Hematopoietic multipotent progenitor cell treated with erythropoietin and hydrocortisone succinate and interleukin-3 and kit ligand, for 6 days (in vitro differentiated cells): Measurements from ENCODE around the gene POMC.
"Not testable (repeated sequence)": the region's sequence is repeated elsewhere in the genome, so short reads cannot be mapped to it uniquely, and the experiment has no call there.

Source experiments
- DNase-seq: peaks from one replicate; pipeline ENCODE4 v3.0.0-alpha.2; 2015

The POMC gene

DNA sequence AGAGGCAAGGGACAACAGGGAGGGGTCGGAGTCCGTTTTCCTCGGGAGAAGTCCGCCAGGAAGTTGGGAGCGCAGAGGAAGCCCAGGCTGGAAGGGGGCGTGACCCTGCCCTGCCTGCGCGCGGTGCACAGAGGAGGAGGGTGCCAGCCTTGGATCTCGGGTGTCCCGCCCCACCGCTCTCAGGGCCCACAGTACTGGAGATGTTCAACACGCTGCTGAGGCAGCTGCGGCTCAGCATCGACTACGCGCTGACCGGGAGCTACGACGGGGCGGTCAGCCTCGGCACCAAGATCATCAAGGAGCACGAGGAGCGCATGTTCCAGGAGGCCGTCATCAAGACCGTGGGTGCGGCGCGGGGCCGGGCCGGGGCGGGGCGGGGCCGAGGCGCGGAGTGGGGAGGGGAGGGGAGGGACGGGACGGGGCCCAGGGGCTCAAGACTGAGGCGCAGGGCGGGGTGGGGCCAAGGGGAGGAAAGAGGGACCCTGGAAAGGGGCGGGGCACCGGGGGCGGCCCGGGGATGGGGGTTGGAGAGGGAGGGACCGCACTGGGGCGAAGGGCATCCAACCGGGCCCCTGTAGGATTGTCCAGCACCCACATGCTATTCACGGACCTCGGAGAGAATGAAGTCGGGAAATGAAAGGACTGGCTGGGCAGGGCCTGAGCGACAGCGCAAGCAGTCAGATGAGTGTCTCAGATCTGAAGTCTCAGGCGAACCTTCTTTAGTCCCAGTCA, 36.6 kb downstream of the POMC start:
- peak; percentile 16 for DNase-seq

DNA sequence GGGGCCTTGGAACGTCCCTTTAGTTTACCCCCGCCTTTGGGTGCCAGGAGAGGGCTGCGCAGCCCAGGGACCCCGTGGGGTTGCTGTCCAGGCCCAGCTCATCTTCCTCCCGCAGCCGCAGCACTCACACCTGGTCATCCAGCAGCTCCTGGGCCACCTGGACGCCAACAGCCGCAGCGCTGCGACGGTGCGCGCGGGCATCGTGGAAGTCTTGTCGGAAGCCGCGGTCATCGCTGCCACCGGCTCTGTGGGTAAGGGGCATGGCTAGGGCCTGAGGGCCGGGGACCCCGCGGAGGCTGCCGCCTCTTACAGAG, 37.2 kb downstream of the POMC start:
- DNase-seq, result no peak

DNA sequence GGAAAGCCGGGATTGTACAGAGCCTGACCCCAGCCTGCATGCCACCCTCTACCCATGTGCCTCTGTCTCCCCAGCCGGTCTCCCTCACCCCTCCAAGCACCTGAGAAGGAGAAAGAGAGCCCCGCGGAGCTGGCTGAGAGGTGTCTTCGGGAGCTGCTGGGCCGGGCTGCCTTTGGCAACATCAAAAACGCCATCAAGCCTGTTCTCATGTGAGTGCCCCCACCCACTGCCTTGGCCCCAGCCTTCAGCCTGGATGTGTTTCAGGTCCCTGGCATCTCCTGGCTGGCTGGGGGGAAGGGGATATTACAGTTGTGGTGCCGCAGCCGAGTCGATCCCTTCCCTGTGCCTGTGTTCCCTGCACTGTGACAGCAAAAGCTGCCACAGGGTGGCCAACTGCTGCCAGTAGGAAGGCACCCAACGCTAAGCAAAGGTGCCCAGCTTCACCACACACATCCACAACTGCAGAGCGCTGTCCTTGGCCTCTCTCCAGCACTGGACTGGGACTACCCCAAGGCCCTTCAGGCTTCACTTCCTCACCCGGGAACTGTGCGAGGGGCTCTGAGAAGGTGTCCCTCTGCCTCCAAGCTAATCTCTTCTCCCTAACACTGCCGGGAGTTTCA, 38.4 kb downstream of the POMC start:
- peak; percentile 25 for DNase-seq

DNA sequence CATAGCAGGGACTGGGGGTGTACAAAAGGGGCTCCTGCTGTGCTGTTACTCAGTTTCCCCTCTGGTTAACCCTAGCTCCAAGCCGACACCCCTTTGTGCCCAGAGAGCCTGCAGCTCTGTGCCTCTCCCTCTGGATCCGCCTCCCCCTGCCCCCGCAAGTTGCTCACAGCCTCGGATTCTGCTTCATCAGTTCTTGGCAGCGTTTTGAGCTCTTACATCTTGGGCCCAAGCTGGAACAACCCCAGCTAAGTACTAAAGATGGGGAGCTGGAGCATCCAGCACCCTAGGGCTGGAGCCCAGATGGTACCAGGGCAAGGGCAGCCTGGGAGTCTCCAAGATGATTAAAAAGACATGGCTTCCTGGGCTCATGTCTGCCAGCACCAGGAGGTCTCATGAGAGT, 40.7 kb downstream of the POMC start:
- DNase-seq, result no peak

DNA sequence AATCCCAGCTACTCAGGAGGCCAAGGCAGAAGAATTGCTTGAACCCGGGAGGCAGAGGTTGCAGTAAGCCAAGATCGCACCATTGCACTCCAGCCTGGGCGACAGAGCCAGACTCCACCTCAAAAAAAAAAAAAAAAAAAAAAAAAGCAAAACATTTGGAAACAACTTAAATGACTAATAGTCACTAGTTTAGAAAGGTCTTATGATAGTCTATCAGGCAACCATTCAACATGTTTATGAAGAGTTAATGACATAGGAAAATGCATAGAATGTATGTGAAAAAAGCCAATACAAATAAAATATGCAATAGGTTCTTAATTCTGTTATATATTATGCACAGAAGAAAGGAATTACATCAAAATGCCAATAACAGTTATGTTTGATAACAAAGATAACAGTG, 41.3 kb downstream of the POMC start:
- not testable (repeated sequence) for DNase-seq

GRCh38 chr2:25125976-25126375, 42.4 kb downstream of the POMC start:
- no peak for DNase-seq

DNA sequence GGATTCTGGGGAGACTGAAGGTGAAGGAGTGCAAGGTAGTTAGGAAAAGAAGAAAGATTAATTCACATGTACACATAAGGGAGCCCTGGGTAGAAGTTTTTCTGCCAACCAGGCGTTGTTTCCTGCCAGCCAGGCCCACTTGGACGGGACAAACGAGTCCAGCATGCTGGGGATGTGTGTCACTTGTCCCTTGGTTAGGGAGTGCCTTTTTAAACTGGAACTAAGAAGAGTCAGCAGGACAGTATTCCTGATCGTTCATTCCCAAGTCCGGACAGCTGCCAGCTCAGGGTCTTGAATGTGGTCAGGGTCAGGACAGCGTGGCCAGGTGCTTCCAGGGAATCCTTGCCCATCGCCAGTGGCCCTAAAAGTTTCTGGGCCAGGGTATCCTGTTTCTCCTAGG, 43.2 kb downstream of the POMC start:
- DNase-seq, result no peak

DNA sequence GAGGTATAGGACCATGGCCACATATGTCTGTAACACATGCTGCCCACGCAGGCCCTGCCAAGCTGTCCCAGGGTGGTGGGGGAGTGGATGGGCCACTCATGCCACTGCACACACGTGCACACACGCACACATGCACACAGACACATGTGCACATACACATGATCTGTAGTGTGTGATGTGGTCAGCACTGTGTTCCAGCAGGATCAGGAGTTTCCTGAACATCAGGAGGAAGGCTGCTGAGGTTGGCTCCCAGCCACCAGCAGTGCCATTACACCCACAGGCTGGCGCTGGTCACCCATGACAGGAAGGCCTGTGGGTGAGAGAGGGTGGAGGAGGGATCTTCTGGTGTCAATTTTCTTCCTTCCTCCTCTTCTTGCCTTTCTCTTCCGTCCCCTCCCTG, 44.7 kb downstream of the POMC start:
- no peak for DNase-seq

DNA sequence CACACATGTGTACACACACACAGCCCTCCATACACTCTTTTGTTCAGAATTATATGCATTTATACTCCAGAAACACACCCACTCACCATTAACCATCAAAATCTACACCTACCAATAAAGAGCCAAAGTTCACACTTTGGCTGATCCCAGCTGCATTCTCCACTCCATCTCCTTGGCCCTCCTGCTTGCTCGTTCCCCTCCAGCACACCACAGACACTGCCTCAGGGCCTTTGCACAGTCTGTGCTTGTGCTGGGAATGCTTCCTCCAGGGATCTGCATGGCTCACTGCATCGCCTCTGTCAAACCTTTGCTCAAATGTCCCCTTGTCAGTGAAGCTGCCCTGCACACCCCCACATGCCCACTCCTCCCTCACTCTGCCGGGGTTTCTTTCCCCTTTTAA, 46.0 kb downstream of the POMC start:
- DNase-seq, result no peak

DNA sequence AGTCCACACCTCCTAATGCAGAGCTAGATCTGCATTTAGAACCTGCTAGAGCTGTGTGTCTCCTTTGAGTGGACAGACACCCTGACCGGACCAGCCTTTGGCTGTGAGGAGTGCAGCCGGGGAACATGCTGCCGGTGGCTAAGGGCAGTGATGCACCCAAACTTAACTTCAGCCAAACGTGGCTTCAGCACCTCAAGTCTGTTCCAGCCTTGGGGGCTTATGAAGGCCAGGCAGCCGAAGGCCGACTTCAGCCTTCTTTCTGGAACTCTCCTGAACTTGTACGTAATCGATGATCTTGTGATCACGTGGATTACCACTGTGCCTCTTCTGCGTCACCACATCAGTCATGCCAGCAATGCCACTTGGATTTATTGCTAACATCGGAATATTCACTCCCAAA, 49.1 kb downstream of the POMC start:
- no peak for DNase-seq

GRCh38 chr2:25116956-25117355, 51.4 kb downstream of the POMC start:
- DNase-seq, result no peak

GRCh38 chr2:25115902-25116301, 52.5 kb downstream of the POMC start:
- DNase-seq, result no peak

DNA sequence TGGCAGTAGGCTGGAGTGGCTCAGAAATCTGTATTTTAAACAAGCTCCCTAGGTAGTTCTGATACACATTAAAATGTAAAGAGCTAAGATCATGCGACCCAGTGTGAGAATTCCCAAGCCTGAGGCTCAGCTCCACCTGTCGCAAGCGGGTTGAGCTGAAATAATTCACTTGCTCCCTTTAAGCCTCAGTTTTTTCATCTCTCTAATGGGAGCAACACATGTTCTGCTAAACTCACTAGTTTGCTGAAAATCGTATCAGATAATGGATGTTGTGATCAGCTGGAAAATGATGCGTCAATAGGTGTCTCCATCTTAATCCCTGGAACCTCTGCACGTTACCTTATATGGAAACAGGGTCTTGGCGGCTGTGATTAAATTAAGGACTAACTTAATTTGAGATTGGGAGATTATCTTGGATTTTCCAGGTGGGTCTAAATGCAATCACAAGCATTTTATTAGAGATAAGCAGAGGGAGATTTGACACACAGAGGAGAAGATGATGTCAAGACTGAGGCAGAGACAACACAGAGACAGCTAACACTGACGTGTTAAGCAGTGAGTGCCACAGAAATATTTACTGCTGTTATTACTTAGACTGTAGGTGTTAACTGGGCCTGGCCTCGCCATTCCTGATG, 53.0 kb downstream of the POMC start:
- DNase-seq, result no peak

DNA sequence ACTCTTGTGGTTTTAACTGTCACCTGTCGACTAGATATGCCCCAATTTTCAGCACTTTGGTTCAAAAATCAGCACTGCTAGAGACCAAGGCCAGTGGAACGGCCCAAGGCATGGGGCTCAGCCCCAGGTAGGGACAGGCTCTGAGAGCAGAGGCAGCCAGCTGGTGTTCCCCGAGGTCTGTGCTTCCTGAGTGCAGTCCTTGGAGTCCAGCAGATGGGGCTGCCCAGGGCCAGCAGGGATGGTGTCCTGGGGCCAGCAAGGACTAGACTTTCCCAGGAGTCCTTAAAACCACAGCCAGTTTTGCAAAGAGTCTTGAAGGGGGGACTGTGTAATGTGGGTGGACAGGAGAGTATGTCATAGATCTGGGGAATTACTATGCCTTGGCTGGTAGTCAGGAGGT, 56.3 kb downstream of the POMC start:
- DNase-seq, result no peak
